B cell (primary cell): Measurements from ENCODE around the gene GIGYF2. TPM values are rescaled to one million over a fixed set of nuclear protein-coding genes. Genes with fewer than 3 reads are reported as not detected.

Source experiments
- ATAC-seq: fragments of 200-7000 bp; cut with Tn5 transposase; one replicate; pipeline ENCODE4 v1.10.0; 2021; ENCODE audit warnings: low read depth, mild to moderate bottlenecking, moderate number of reproducible peaks, moderate library complexity
- CTCF ChIA-PET: fragments of 350-600 bp; sonication (Branson Sonifier 250); formaldehyde crosslinking; loops from one replicate; lab custom pipeline; 2021; ENCODE audit warnings: antibody characterized with exemption, inconsistent platforms; lab: Charles Lee
- POLR2A ChIA-PET: fragments of 350-600 bp; sonication (Branson Sonifier 250); formaldehyde crosslinking; loops from one replicate; lab custom pipeline; 2021; ENCODE audit warnings: antibody characterized with exemption; lab: Charles Lee
- DNase-seq: peaks from one replicate; pipeline ENCODE4 v3.0.0; 2013
- H2AFZ ChIP-seq: 2 replicates; pipeline ENCODE4 v1.6.1; 2012; ENCODE audit warnings: mild to moderate bottlenecking, low read depth, low read length; ENCODE audit not compliant: insufficient read depth, poor library complexity, severe bottlenecking
- H3K27ac ChIP-seq, 2 donors: 1 replicate in 1 of 2; 2 replicates in 1 of 2; pipeline ENCODE4 v1.5.1; 2012 to 2013; ENCODE audit warnings: low read length in 2 of 2, mild to moderate bottlenecking in 2 of 2, moderate library complexity in 1 of 2
- H3K27me3 ChIP-seq, 4 experiments: fragments of 200-600 bp in 1 of 4; sonication (generic) in 1 of 4; replicated peaks in 1 of 4; 1 replicate in 2 of 4; 2 replicates in 2 of 4; pipeline versions ENCODE4 v1.6.1 to v1.7.0; 2013 to 2016; ENCODE audit warnings: low read length in 3 of 4, mild to moderate bottlenecking in 2 of 4, mixed read lengths in 1 of 4, moderate library complexity in 1 of 4; ENCODE audit not compliant: insufficient read depth in 4 of 4, control insufficient read depth in 3 of 4; ENCODE audit errors: control extremely low read depth in 1 of 4
- H3K36me3 ChIP-seq, 2 experiments: replicated peaks in 1 of 2; 1 replicate in 1 of 2; 2 replicates in 1 of 2; pipeline versions ENCODE4 v1.6.1 to v1.7.1; 2013; ENCODE audit warnings: low read length in 1 of 2; ENCODE audit not compliant: insufficient read depth in 2 of 2, control insufficient read depth in 1 of 2; ENCODE audit errors: control extremely low read depth in 1 of 2, extremely low read depth in 1 of 2
- H3K4me1 ChIP-seq, 2 donors: fragments of 200-600 bp in 1 of 2; sonication (generic) in 1 of 2; 1 replicate in 1 of 2; 2 replicates in 1 of 2; pipeline versions ENCODE4 v1.5.1 to v1.6.1; 2013 to 2017; ENCODE audit warnings: low read length in 2 of 2; ENCODE audit not compliant: control insufficient read depth in 2 of 2, insufficient read depth in 2 of 2
- H3K4me2 ChIP-seq: replicated peaks from 2 replicates; pipeline ENCODE3; 2012; ENCODE audit warnings: mild to moderate bottlenecking, low read depth, low read length; ENCODE audit not compliant: poor library complexity, severe bottlenecking
- H3K4me3 ChIP-seq, 5 experiments: fragments of 200-600 bp in 1 of 5; sonication (generic) in 1 of 5; 1 replicate in 3 of 5; 2 replicates in 2 of 5; pipeline versions ENCODE4 v1.5.1 to v1.7.0; 2011 to 2016; ENCODE audit warnings: low read length in 4 of 5, mild to moderate bottlenecking in 4 of 5, low read depth in 2 of 5, control low read depth in 1 of 5, moderate library complexity in 1 of 5; ENCODE audit not compliant: insufficient read depth in 1 of 5; ENCODE audit errors: control extremely low read depth in 1 of 5, extremely low read depth in 1 of 5
- H3K79me2 ChIP-seq: fragments of 200-600 bp; sonication (generic); one replicate; pipeline ENCODE4 v1.6.0; 2016; ENCODE audit warnings: low read length; ENCODE audit not compliant: control insufficient read depth, insufficient read depth
- H3K9ac ChIP-seq: fragments of 200-600 bp; sonication (generic); 2 replicates; pipeline ENCODE4 v1.6.1; 2017; ENCODE audit warnings: mild to moderate bottlenecking, low read length, moderate library complexity
- H3K9me3 ChIP-seq, 3 donors: one replicate each; pipeline versions ENCODE4 v1.6.1 to v1.7.1; 2013; ENCODE audit warnings: low read length in 2 of 3; ENCODE audit not compliant: control insufficient read depth in 2 of 3, insufficient read depth in 1 of 3; ENCODE audit errors: control extremely low read depth in 1 of 3
- H4K20me1 ChIP-seq: 2 replicates; pipeline ENCODE4 v1.6.0; 2012; ENCODE audit warnings: mild to moderate bottlenecking, low read length; ENCODE audit not compliant: insufficient read depth, control insufficient read depth, poor library complexity, severe bottlenecking
- H3K27ac Mint-ChIP-seq: one replicate; pipeline ENCODE4 v1.8.0; 2021; ENCODE audit warnings: mixed read lengths
- H3K27me3 Mint-ChIP-seq: one replicate; pipeline ENCODE4 v1.8.0; 2021; ENCODE audit warnings: mixed read lengths
- H3K4me1 Mint-ChIP-seq: one replicate; pipeline ENCODE4 v1.8.0; 2021; ENCODE audit warnings: mixed read lengths
- H3K4me3 Mint-ChIP-seq: one replicate; pipeline ENCODE4 v1.8.0; 2021; ENCODE audit warnings: mixed read lengths
- H3K9me3 Mint-ChIP-seq: one replicate; pipeline ENCODE4 v1.8.0; 2022; ENCODE audit warnings: mixed read lengths; ENCODE audit not compliant: insufficient read depth
- EZH2 ChIP-seq: IDR thresholded peaks from 2 replicates; pipeline ENCODE4 v1.6.1; 2012; ENCODE audit warnings: borderline replicate concordance, low read depth, mild to moderate bottlenecking, moderate library complexity, low read length; ENCODE audit not compliant: insufficient read depth, poor library complexity, severe bottlenecking
- WGBS: methylation state at CpG from one replicate; pipeline ENCODE4 v1.1.5; 2013; ENCODE audit warnings: missing lambda C conversion rate; ENCODE audit not compliant: insufficient coverage; 5-methylcytosine and 5-hydroxymethylcytosine counted together
- intact Hi-C: fragments of 100-400 bp; cut with micrococcal nuclease; formaldehyde crosslinking; loops from one replicate; pipeline ENCODE4 v1.10.0; 2022
- polyA plus RNA-seq: library from polyadenylated mRNA; depleted of rRNA; stranded (reverse); fragments of >200 nt; gene quantifications from 2 replicates; pipeline ENCODE4 v1.2.3, GENCODE V29; 2012
- total RNA-seq, 2 donors: library from RNA; stranded (reverse); fragments of 120-200 nt in 1 of 2; gene quantifications; 1 replicate in 1 of 2; 2 replicates in 1 of 2; pipeline versions ENCODE4 v1.2.3 to v1.2.4, GENCODE V29; 2013 to 2022
- TF ChIP-seq, protein P1 (sequence below): fragments of 200-600 bp; IDR thresholded peaks from one replicate; pipeline ENCODE4 v1.8.0; 2022; ENCODE audit warnings: antibody characterized with exemption, mild to moderate bottlenecking

Gene GIGYF2
- total and polyA plus RNA-seq, 2 donors (not counting 1 experiment from before 2014, with no cell fraction given), result 7.2 to 108 TPM

DNA sequence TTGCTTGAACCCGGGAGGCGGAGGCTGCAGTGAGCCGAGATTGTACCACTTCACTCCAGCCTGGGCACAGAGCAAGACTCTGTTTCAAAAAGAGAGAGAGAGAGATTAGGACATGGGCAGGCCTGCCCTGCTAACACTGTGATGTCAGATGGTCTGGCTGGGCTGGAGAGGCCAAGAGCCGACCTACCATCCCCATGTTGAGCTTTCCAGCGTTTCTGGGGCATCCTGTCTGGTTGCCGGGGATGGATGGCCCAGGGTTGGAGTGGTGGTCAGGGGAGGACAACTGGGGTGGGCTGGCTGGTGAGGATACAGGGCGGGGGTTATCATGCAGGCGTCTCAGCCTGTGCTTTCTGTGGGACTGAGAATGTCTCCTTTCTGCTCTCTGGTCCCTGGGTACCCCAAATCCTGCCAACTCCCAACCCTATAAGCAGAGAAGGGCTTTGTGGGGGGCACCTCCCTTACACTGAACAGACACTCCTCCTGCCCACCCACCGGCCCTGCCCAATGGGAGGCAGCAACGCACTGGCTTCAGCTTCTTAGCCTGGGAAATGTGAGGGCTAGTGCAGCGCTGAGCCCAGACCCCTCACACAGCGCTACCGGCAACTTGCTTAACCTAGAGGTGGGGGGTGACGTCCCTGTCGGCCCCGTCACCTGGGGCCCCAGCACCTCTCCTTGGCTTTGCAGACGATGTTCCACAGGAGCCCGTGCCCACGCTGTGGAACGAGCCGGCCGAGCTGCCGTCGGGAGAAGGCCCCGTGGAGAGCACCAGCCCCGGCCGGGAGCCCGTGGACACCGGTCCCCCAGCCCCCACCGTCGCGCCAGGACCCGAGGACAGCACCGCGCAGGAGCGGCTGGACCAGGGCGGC is 178.4 kb downstream of the GIGYF2 start:
- Histone ChIP-seq H3K9ac (peak overlapping the region; percentile 55), H3K4me3 (peak overlapping the region in 3 of 5 experiments; percentile 30 to 55 (median 53)), H3K27me3 (peaks cover 0 to 24% (median 7%) of the 10 kb centered on the region in 4 experiments), H3K4me2 (peak overlapping the region; percentile 87), H3K36me3 (no peaks in the 10 kb centered on the region), H3K27ac (no peak overlapping the region), H3K4me1 (peaks cover 11 to 20% of the 10 kb centered on the region in 2 donors), H4K20me1 (no peaks in the 10 kb centered on the region), H3K9me3 (peaks cover 0 to 5% (median 0%) of the 10 kb centered on the region in 3 donors), H3K79me2 (no peaks in the 10 kb centered on the region), H2AFZ (peak overlapping the region; percentile 49)
- Mint-ChIP-seq H3K27me3 (peaks cover 12% of the 10 kb centered on the region), H3K4me3 (peak overlapping the region; percentile 79), H3K4me1 (peaks cover 15% of the 10 kb centered on the region), H3K27ac (no peak overlapping the region), H3K9me3 (no peaks in the 10 kb centered on the region)
- peak; percentile 29 for DNase-seq
- ChIA-PET CTCF (no interaction called here), POLR2A (no interaction called here)
- ATAC-seq, result peak; percentile 12
- intact Hi-C loops, result no loop called here
- no peak for TF ChIP-seq EZH2
- TF ChIP-seq, protein P1, sequence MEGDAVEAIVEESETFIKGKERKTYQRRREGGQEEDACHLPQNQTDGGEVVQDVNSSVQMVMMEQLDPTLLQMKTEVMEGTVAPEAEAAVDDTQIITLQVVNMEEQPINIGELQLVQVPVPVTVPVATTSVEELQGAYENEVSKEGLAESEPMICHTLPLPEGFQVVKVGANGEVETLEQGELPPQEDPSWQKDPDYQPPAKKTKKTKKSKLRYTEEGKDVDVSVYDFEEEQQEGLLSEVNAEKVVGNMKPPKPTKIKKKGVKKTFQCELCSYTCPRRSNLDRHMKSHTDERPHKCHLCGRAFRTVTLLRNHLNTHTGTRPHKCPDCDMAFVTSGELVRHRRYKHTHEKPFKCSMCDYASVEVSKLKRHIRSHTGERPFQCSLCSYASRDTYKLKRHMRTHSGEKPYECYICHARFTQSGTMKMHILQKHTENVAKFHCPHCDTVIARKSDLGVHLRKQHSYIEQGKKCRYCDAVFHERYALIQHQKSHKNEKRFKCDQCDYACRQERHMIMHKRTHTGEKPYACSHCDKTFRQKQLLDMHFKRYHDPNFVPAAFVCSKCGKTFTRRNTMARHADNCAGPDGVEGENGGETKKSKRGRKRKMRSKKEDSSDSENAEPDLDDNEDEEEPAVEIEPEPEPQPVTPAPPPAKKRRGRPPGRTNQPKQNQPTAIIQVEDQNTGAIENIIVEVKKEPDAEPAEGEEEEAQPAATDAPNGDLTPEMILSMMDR, result no peak
- WGBS, result 20% methylated on average over 26 of the region's 37 CpGs
